ENCODE data around the gene B4GALNT2. TPM values are rescaled to one million over a fixed set of nuclear protein-coding genes. Genes with fewer than 3 reads are reported as not detected.

The B4GALNT2 gene
- total and polyA plus RNA-seq, 2 donors (not counting 3 experiments of a cell fraction or from before 2014, with no cell fraction given), result 0.11 TPM; not detected in 1

DNA sequence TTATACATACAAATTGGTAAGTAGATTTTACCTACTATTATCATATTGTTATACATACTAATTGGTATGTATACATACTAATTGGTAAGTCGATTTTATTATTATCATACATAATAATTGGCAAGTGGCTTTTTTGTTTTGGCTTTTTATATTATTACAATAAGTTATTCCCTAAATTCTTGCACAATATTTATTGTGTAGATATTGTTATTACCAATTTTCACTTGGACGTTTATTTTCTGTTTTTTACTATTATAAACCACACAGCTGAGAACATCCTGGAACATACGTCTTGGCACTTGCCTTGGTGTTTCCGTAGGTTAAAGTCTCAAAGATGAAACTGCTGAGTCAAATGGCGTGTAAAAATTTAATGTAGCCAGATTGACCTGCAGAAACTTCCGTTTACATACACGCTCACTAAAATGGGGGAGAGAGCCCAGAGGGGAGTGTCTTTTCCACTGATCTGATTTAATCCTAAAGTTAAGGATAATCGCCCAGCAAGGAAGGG lies 58.9 kb downstream of the B4GALNT2 start:
- Histone ChIP-seq H3K27me3 (ENCODE audit: control insufficient read depth in 2 of 2, insufficient read depth in 2 of 2, low read length in 2 of 2) (no peaks in the 10 kb centered on the region), H3K27ac (ENCODE audit: insufficient read depth, low read depth, low read length) (peak overlapping the region; percentile 62), H2AFZ (ENCODE audit: low read depth, low read length) (peak overlapping the region; percentile 78), H3K9ac (replicated peaks; ENCODE audit: extremely low read depth, insufficient read depth, low read length) (peak overlapping the region; percentile 81), H3K4me3 (replicated peaks in 1 of 3; ENCODE audit: insufficient read depth in 1 of 3, low read depth in 1 of 3, low read length in 3 of 3) (peak overlapping the region; percentile 51 to 67 (median 62)), H3K9me3 (replicated peaks; ENCODE audit: control insufficient read depth, insufficient read depth, low read length) (no peaks in the 10 kb centered on the region), H3K9me1 (replicated peaks; ENCODE audit: control insufficient read depth, extremely low read depth, insufficient read depth, low read length) (no peaks in the 10 kb centered on the region), H3K36me3 (ENCODE audit: control insufficient read depth in 2 of 2, extremely low read depth in 1 of 2, insufficient read depth in 2 of 2, low read length in 2 of 2) (no peaks in the 10 kb centered on the region), H3K79me2 (ENCODE audit: control insufficient read depth, insufficient read depth, low read length) (no peaks in the 10 kb centered on the region), H4K20me1 (replicated peaks; ENCODE audit: control insufficient read depth, extremely low read depth, insufficient read depth, low read length) (no peaks in the 10 kb centered on the region), H3K4me2 (ENCODE audit: insufficient read depth, low read length) (peak overlapping the region; percentile 65), H3K4me1 (ENCODE audit: control insufficient read depth, extremely low read depth, insufficient read depth, low read length) (peaks cover 8% of the 10 kb centered on the region)
- POLR2A ChIA-PET, result interaction anchor here (1.1 kb wide), 1 partner anchor 21 kb away, joined by 3 read pairs; no protein-coding TSS in a partner anchor
- dilution Hi-C loops (cut with MboI; ENCODE audit: extremely low pct_ligation_motif_present, low sequenced_read_pairs), result no loop called here
- no peak for DNase-seq (ENCODE audit: low read depth, low spot score)
- no peak for FAIRE-seq
- intact Hi-C loops (cut with micrococcal nuclease), result no loop called here
- CTCF ChIA-PET, result interaction anchor here (1.0 to 15.9 kb wide), 14 partner anchors 9 to 247 kb away, joined by 3 to 212 read pairs (median 6); partner anchors contain the start of genes ABI3, GNGT2, PHOSPHO1 and SNF8
- BruUV-seq (replicated peaks), result no TSS peak
- TF ChIP-seq POLR2AphosphoS5 (IDR thresholded peaks at IDR 0.05; ENCODE audit: insufficient read depth, low read depth, low read length) (no peak), EZH2 (IDR thresholded peaks at IDR 0.05; ENCODE audit: borderline replicate concordance, low read depth, low read length, severe bottlenecking) (no peak), JUN (IDR thresholded peaks at IDR 0.05; ENCODE audit: borderline replicate concordance, insufficient read depth, insufficient read length, low read depth) (no peak), POLR2A (IDR thresholded peaks at IDR 0.05; ENCODE audit: low read depth, low read length) (no peak), MYC (IDR thresholded peaks at IDR 0.05; ENCODE audit: low read depth, low read length) (no peak), FOS (IDR thresholded peaks at IDR 0.05; ENCODE audit: borderline replicate concordance, insufficient read depth, low read length) (no peak)
- TF ChIP-seq, protein P1, sequence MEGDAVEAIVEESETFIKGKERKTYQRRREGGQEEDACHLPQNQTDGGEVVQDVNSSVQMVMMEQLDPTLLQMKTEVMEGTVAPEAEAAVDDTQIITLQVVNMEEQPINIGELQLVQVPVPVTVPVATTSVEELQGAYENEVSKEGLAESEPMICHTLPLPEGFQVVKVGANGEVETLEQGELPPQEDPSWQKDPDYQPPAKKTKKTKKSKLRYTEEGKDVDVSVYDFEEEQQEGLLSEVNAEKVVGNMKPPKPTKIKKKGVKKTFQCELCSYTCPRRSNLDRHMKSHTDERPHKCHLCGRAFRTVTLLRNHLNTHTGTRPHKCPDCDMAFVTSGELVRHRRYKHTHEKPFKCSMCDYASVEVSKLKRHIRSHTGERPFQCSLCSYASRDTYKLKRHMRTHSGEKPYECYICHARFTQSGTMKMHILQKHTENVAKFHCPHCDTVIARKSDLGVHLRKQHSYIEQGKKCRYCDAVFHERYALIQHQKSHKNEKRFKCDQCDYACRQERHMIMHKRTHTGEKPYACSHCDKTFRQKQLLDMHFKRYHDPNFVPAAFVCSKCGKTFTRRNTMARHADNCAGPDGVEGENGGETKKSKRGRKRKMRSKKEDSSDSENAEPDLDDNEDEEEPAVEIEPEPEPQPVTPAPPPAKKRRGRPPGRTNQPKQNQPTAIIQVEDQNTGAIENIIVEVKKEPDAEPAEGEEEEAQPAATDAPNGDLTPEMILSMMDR (IDR thresholded peaks at IDR 0.05; ENCODE audit: extremely low read depth in 1 of 2, insufficient read depth in 1 of 2, low read depth in 1 of 2, low read length in 2 of 2), result no peak
- TF ChIP-seq, protein P2, sequence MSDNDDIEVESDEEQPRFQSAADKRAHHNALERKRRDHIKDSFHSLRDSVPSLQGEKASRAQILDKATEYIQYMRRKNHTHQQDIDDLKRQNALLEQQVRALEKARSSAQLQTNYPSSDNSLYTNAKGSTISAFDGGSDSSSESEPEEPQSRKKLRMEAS (IDR thresholded peaks at IDR 0.05; ENCODE audit: insufficient read depth, insufficient read length), result no peak

Data from endothelial cell of umbilical vein (primary cell).